ENCODE measurements around the gene STK32C.

The STK32C gene

DNA sequence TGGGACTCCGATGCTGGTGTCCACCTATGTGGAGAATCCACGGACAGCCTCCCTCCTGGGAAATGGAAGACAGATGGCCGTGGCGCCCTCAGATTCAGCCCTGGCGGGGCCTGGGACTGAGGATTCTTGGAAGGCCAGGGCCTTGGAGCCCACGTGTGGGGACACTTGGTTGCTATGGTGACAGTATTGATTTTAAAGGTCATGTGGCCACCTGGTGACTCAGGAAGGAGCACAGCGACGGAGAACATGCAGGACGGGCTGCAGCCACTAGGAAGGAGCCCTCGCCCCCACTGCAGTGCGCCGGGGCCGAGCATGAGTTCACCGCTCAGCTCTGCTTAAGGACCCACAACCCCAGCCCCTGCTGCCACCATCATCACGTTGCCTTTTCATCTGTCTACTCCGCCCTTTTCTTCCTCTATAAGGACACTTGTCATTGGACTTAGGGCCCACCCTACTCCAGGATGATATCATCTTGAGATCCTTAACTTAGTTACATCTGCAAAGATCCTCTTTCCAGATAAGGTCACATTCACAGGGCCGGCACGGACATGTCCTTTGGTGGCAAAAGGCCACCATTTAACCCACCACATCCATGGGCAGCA is 3.7 kb upstream of the STK32C start:
- FAIRE-seq (no peak), DNase-seq (ENCODE audit: insufficient read length, low spot score) (no peak)
- no peak for TF ChIP-seq SPI1 (IDR thresholded peaks at IDR 0.05; ENCODE audit: low read depth, low read length)
- no peak for TF ChIP-seq POLR2AphosphoS5 (IDR thresholded peaks at IDR 0.05; ENCODE audit: low read depth, low read length)
- TF ChIP-seq POLR2A (IDR thresholded peaks at IDR 0.05; ENCODE audit: low read depth, low read length): no peak
- TF ChIP-seq TAF1 (IDR thresholded peaks at IDR 0.05; ENCODE audit: low read depth, low read length): no peak
- no peak for TF ChIP-seq PAX5 (IDR thresholded peaks at IDR 0.05; ENCODE audit: insufficient read depth, low read length, severe bottlenecking)
- no peak for TF ChIP-seq POU2F2 (IDR thresholded peaks at IDR 0.05; ENCODE audit: low read depth, low read length)

DNA sequence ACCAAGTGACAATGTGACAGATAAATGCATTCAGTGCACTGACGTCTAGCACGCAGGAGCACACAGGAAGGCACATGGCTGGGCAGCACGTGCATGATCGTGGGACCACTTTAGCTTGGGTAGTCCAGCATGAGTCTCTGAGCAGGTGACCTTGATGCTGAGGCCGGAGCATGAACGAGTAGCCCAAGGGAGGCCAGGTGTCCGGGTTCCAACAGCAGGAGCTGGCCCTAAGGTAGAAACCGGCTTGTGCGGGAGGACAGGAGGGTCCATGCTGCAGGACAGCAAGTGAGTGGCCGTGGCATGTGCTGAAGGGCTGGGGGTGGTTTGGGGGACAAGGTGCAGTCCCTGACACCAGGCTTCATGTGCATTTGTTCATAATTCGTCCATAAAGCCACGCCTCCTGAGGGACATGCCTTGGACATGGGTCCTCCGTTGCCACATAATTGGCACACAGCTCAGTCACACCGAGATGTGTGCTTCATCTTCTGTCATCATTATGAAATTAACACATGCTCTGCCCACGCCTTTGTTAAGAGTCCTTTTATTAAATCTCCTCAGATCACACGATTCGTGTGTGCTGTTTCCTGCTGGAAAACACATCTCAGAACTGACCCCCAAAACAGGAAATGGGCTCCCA is 3.1 kb upstream of the STK32C start:
- TF ChIP-seq POLR2A (IDR thresholded peaks at IDR 0.05; ENCODE audit: low read depth, low read length) (no peak), SPI1 (IDR thresholded peaks at IDR 0.05; ENCODE audit: low read depth, low read length) (no peak), POU2F2 (IDR thresholded peaks at IDR 0.05; ENCODE audit: low read depth, low read length) (no peak), PAX5 (IDR thresholded peaks at IDR 0.05; ENCODE audit: insufficient read depth, low read length, severe bottlenecking) (no peak), POLR2AphosphoS5 (IDR thresholded peaks at IDR 0.05; ENCODE audit: low read depth, low read length) (no peak), TAF1 (IDR thresholded peaks at IDR 0.05; ENCODE audit: low read depth, low read length) (no peak)
- DNase-seq (ENCODE audit: insufficient read length, low spot score): no peak
- FAIRE-seq: no peak

DNA sequence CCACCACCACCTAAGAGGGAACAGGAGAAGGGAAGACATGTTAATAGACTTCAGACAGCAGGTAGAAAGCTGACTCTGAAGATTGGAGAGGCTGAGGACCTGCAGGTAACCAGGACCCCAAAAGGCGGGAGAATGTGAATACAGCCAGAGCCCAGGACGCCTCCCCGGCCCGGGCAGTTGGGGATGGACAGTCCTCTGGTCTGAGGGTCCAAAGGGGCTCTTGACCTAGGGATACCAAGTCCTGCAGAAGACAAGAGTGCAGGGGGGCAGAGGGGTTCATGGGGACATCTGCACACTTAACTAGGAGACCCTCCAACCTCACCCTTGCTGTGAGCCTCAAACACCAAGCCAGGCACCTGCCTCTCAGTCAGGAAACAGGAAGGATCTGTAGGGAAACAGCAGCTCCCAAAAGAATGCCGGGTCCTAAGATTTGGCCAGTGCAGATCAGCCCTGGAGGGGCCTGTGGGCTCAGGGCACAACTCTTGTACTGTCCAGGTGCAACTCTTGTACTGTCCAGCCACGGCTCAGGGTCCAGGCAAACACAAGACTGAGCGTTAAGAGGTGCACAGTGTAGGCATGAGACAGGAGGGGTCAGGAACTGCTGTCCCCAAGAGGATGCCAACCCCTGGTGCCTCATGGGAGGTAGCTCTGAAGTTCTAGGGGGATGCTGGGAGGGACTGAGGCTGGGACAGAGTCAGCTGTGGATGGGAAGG is 2.3 kb upstream of the STK32C start:
- FAIRE-seq: no peak
- no peak for TF ChIP-seq POLR2AphosphoS5 (IDR thresholded peaks at IDR 0.05; ENCODE audit: low read depth, low read length)
- no peak for TF ChIP-seq POLR2A (IDR thresholded peaks at IDR 0.05; ENCODE audit: low read depth, low read length)
- no peak for TF ChIP-seq PAX5 (IDR thresholded peaks at IDR 0.05; ENCODE audit: insufficient read depth, low read length, severe bottlenecking)
- TF ChIP-seq SPI1 (IDR thresholded peaks at IDR 0.05; ENCODE audit: low read depth, low read length): no peak
- no peak for TF ChIP-seq TAF1 (IDR thresholded peaks at IDR 0.05; ENCODE audit: low read depth, low read length)
- TF ChIP-seq POU2F2 (IDR thresholded peaks at IDR 0.05; ENCODE audit: low read depth, low read length): no peak
- no peak for DNase-seq (ENCODE audit: insufficient read length, low spot score)

DNA sequence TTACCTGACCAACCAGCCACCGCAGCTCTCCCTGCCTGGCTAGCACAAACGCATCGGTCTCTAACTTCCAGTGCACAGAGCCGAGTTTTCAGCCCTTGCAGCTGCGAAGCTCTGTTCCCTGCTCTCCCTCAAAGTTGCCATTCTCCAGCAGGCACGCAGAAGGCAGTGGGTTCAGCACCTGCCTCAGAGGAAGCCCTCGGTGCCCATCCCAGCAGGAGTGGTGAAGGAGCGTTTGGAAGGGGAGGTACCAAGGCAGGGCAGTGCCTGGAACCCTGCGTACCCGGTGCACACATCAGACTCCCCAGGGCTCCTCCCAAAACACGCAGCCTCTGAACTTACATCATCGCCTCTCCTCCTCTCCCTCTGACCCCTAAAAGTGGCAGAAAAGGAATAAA is 1.7 kb upstream of the STK32C start:
- DNase-seq (ENCODE audit: insufficient read length, low spot score): no peak
- TF ChIP-seq SPI1 (IDR thresholded peaks at IDR 0.05; ENCODE audit: low read depth, low read length) (no peak), PAX5 (IDR thresholded peaks at IDR 0.05; ENCODE audit: insufficient read depth, low read length, severe bottlenecking) (no peak), POLR2AphosphoS5 (IDR thresholded peaks at IDR 0.05; ENCODE audit: low read depth, low read length) (no peak), POLR2A (IDR thresholded peaks at IDR 0.05; ENCODE audit: low read depth, low read length) (no peak), POU2F2 (IDR thresholded peaks at IDR 0.05; ENCODE audit: low read depth, low read length) (no peak)
- no peak for FAIRE-seq

DNA sequence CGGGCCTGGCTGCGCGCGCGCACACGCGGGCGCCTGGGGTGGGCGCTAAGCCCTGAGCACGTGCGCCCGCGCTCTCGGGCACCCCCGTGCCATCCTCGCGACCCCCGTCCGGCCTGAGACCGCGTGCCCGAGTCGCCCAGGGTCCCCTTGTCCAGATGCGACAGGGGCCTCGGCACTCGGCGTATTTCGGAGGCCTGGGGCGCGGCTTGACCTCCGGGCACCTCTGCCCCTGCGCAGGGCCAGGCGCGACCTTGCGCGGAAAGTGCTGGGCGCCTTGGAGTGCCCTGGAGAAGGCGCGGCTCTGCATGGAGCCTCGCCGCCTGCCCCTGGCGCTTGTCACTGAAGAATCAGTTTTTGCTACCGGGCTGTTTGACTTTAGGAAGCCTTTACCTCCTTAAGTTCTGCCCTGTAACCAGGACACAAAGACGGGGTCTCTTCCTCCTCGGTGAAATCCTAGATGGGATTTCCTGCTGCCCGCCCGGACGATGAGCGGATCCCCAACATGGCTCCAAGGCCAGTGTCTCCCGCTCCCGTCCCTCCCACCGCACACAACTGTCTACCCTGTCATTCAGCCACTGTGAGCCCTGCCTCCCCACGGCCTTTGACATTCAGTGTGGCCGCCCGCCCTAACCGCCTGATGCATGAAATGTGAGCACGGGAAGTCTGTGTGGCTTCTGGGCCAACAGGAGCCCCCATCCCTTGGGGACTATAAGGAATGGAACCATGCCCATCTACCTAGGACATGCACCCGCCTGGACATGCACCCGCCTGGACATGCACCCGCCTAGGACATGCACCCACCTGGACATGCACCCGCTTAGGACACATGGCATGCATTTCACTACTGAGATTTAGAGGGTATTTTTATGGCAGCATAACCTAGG is 1.1 kb upstream of the STK32C start:
- DNase-seq (ENCODE audit: insufficient read length, low spot score): no peak
- TF ChIP-seq SPI1 (IDR thresholded peaks at IDR 0.05; ENCODE audit: low read depth, low read length): no peak
- no peak for TF ChIP-seq PAX5 (IDR thresholded peaks at IDR 0.05; ENCODE audit: insufficient read depth, low read length, severe bottlenecking)
- no peak for TF ChIP-seq TAF1 (IDR thresholded peaks at IDR 0.05; ENCODE audit: low read depth, low read length)
- no peak for TF ChIP-seq POLR2AphosphoS5 (IDR thresholded peaks at IDR 0.05; ENCODE audit: low read depth, low read length)
- TF ChIP-seq POU2F2 (IDR thresholded peaks at IDR 0.05; ENCODE audit: low read depth, low read length): no peak
- peak; percentile 35 for FAIRE-seq

DNA sequence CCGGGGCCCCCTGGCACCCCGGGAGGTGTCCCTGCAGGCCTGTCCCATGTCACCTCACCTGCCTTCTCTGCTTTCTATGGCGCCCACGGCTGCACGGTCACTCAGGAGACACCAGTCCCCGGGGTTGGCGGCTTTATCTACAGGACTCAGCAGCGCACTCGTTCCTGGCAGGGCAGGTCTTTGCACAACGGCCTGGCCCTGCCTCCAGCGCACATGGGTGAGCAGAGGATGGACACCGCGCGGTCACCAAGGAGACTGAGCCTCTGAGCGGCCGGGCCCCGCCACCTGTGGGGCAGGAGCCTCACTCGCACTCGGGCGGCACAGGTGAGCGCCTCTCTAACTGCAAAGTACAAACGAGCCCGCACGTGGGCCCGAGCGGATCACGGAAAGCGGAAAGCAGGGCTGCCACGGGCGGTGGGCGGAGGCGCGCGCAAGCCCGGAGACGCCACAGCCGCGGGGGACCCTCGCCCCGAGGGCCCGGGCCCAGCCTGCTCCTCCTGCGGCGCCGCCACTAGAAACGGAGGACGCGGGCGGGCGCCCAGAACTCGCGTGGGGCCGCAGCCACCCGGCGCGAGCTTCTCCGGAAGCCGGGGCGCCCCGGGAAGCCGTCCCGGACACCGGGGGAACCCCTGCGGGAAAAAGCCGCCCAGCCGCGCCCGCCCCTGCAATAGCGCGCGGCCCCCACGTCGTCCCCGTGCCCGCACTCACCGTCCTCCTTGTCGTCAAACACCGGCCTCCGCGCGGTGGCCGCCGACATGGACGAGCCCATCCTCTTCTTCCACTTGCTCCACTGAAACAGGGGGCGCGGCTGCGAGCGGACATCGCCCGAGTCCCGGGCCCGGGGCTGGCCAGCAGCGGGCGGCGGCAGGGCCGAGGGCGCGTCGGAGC is 642 bp downstream of the STK32C start:
- DNase-seq (ENCODE audit: insufficient read length, low spot score) (no peak), FAIRE-seq (no peak)
- TF ChIP-seq POU2F2 (IDR thresholded peaks at IDR 0.05; ENCODE audit: low read depth, low read length): no peak
- TF ChIP-seq PAX5 (IDR thresholded peaks at IDR 0.05; ENCODE audit: insufficient read depth, low read length, severe bottlenecking): no peak
- TF ChIP-seq SPI1 (IDR thresholded peaks at IDR 0.05; ENCODE audit: low read depth, low read length): no peak
- TF ChIP-seq POLR2AphosphoS5 (IDR thresholded peaks at IDR 0.05; ENCODE audit: low read depth, low read length): no peak
- no peak for TF ChIP-seq TAF1 (IDR thresholded peaks at IDR 0.05; ENCODE audit: low read depth, low read length)
- TF ChIP-seq POLR2A (IDR thresholded peaks at IDR 0.05; ENCODE audit: low read depth, low read length): no peak

DNA sequence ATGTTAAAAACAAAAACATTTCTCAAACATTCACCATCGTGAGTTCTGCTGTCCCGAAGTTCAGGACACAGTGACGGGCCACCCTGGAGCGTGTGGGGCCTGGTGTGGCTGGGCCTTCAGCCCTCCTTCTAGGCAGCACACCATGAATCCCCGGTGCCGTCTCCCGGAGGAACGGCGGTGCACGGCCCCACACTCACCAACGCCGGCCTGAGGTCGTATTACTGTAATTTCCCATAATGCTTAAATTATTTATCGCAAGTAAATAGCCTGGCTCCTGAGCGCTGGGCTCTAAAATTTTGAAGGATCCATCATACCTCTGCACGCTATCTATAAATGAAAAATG is 1.4 kb downstream of the STK32C start:
- TF ChIP-seq POU2F2 (IDR thresholded peaks at IDR 0.05; ENCODE audit: low read depth, low read length) (no peak), SPI1 (IDR thresholded peaks at IDR 0.05; ENCODE audit: low read depth, low read length) (no peak), POLR2AphosphoS5 (IDR thresholded peaks at IDR 0.05; ENCODE audit: low read depth, low read length) (no peak), TAF1 (IDR thresholded peaks at IDR 0.05; ENCODE audit: low read depth, low read length) (no peak), PAX5 (IDR thresholded peaks at IDR 0.05; ENCODE audit: insufficient read depth, low read length, severe bottlenecking) (no peak), POLR2A (IDR thresholded peaks at IDR 0.05; ENCODE audit: low read depth, low read length) (no peak)
- DNase-seq (ENCODE audit: insufficient read length, low spot score) (no peak), FAIRE-seq (no peak)

DNA sequence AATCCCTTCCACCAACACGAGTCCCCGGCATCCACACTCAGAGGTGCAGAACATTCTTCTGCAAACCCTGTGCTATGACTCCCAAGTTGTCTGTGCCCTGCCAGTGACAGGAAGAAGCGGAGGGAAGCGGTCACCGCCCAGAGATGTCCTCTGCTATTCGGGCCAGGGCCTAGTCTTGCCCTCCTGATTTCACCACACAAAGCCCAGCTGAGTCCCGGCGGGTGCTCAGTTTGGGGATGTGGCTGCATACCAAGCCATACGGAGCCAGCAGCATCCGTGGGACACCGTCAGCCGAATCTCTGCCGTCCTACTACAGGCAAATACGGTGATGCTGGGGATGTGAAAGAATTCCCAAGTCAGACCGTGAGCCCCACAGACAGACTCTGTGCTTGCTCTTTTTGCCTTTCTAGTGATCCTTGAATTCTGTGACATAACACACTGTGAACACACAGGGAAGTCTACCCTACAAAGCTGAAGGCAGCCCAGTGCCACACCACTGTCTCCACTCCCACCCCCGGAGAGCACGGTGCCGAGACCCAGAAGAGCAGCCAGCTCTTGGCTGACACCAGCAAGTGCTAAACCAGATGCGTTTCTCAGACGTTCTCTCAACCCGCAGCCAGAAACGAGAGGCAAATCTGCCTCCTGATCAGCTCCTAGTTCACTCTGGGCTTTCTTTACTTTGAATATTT is 2.0 kb downstream of the STK32C start:
- FAIRE-seq: no peak
- DNase-seq (ENCODE audit: insufficient read length, low spot score): no peak
- TF ChIP-seq PAX5 (IDR thresholded peaks at IDR 0.05; ENCODE audit: insufficient read depth, low read length, severe bottlenecking): no peak
